DND-41 (cell line): ENCODE data around the gene RYR3.
"Not testable (repeated sequence)": the region's sequence is repeated elsewhere in the genome, so short reads cannot be mapped to it uniquely, and the experiment has no call there.

Experiments
- ATAC-seq: fragments of 200-7000 bp; cut with Tn5 transposase; 3 replicates; pipeline ENCODE4 v1.9.1; 2021; ENCODE audit warnings: low read depth; ENCODE audit not compliant: insufficient read depth
- DNase-seq: peaks from one replicate; pipeline ENCODE4 v3.0.0-alpha.2; 2020
- H2AFZ ChIP-seq: 2 replicates; pipeline ENCODE4 v1.6.0; 2012; ENCODE audit warnings: low read depth, low read length
- H3K27ac ChIP-seq: 2 replicates; pipeline ENCODE4 v1.5.1; 2012; ENCODE audit warnings: low read length, inconsistent platforms
- H3K27me3 ChIP-seq: fragments of 200-600 bp; sonication (generic); 2 replicates; pipeline ENCODE4 v1.6.0; 2012; ENCODE audit warnings: low read length, mild to moderate bottlenecking, inconsistent platforms; ENCODE audit not compliant: insufficient read depth, poor library complexity
- H3K36me3 ChIP-seq: 2 replicates; pipeline ENCODE4 v1.5.1; 2012; ENCODE audit warnings: low read length, inconsistent platforms; ENCODE audit not compliant: insufficient read depth
- H3K4me1 ChIP-seq: 2 replicates; pipeline ENCODE4 v1.5.1; 2012; ENCODE audit warnings: mild to moderate bottlenecking, low read length; ENCODE audit not compliant: insufficient read depth
- H3K4me2 ChIP-seq: 2 replicates; pipeline ENCODE4 v1.6.0; 2012; ENCODE audit warnings: mild to moderate bottlenecking, moderate library complexity, low read length, inconsistent platforms; ENCODE audit not compliant: insufficient read depth
- H3K4me3 ChIP-seq, 2 experiments: fragments of 200-600 bp in 1 of 2; shearing (Covaris generic) in 1 of 2; 2 replicates each; pipeline ENCODE4 v1.5.1; 2012 to 2016; ENCODE audit warnings: inconsistent platforms in 2 of 2, low read length in 2 of 2, mild to moderate bottlenecking in 2 of 2, low read depth in 1 of 2, moderate library complexity in 1 of 2
- H3K79me2 ChIP-seq: 2 replicates; pipeline ENCODE4 v1.6.0; 2012; ENCODE audit warnings: low read length, inconsistent platforms; ENCODE audit not compliant: insufficient read depth
- H3K9ac ChIP-seq: 2 replicates; pipeline ENCODE4 v1.6.0; 2012; ENCODE audit warnings: low read depth, mild to moderate bottlenecking, inconsistent platforms, low read length, moderate library complexity
- H3K9me3 ChIP-seq: 2 replicates; pipeline ENCODE4 v1.5.1; 2012; ENCODE audit warnings: low read length, moderate library complexity, mild to moderate bottlenecking, inconsistent platforms; ENCODE audit not compliant: insufficient read depth, severe bottlenecking
- H4K20me1 ChIP-seq: 2 replicates; pipeline ENCODE4 v1.6.0; 2012; ENCODE audit warnings: low read length; ENCODE audit not compliant: insufficient read depth
- EZH2 ChIP-seq: IDR thresholded peaks from 3 replicates; pipeline ENCODE4 v1.6.1; 2012; ENCODE audit warnings: borderline replicate concordance, low read depth, mild to moderate bottlenecking, moderate library complexity, low read length, inconsistent platforms; ENCODE audit not compliant: severe bottlenecking
- TF ChIP-seq, protein P1 (sequence below): IDR thresholded peaks from 2 replicates; pipeline ENCODE4 v1.5.1; 2012; ENCODE audit warnings: borderline replicate concordance, low read length, moderate library complexity, mild to moderate bottlenecking; ENCODE audit not compliant: poor library complexity, severe bottlenecking; ENCODE audit errors: extremely low read depth

RYR3 gene

DNA sequence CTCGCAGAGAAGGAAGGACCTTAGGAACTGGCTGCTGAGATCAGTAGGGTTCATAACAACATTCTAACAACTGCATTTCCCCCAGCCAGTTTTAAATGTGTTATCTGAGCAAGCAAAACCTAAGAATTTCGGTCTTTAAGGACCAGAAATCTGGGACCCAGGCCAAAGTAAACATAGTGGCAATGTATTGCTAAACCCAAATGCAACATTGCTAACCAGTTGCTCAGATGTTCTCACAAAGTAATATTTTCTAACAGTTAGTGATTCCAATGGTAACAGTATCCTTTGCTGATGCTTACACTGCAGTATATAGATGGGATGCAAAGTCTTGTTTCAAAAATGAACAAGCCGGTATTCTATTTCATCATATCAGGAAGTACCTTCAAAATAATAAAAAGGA, 254.3 kb downstream of the RYR3 start:
- peaks cover 3% of the 10 kb centered on the region for H3K27me3 ChIP-seq
- H3K4me1 ChIP-seq = no peaks in the 10 kb centered on the region
- H3K4me3 ChIP-seq = no peak overlapping the region
- DNase-seq (no peak), ATAC-seq (no peak)
- H4K20me1 ChIP-seq = no peaks in the 10 kb centered on the region
- no peaks in the 10 kb centered on the region for H3K79me2 ChIP-seq
- no peak overlapping the region for H2AFZ ChIP-seq
- H3K27ac ChIP-seq = no peak overlapping the region
- H3K9me3 ChIP-seq = no peaks in the 10 kb centered on the region
- H3K36me3 ChIP-seq = no peaks in the 10 kb centered on the region
- H3K9ac ChIP-seq = no peak overlapping the region
- TF ChIP-seq, protein P1, sequence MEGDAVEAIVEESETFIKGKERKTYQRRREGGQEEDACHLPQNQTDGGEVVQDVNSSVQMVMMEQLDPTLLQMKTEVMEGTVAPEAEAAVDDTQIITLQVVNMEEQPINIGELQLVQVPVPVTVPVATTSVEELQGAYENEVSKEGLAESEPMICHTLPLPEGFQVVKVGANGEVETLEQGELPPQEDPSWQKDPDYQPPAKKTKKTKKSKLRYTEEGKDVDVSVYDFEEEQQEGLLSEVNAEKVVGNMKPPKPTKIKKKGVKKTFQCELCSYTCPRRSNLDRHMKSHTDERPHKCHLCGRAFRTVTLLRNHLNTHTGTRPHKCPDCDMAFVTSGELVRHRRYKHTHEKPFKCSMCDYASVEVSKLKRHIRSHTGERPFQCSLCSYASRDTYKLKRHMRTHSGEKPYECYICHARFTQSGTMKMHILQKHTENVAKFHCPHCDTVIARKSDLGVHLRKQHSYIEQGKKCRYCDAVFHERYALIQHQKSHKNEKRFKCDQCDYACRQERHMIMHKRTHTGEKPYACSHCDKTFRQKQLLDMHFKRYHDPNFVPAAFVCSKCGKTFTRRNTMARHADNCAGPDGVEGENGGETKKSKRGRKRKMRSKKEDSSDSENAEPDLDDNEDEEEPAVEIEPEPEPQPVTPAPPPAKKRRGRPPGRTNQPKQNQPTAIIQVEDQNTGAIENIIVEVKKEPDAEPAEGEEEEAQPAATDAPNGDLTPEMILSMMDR = no peak
- TF ChIP-seq EZH2 = no peak
- no peak overlapping the region for H3K4me2 ChIP-seq

DNA sequence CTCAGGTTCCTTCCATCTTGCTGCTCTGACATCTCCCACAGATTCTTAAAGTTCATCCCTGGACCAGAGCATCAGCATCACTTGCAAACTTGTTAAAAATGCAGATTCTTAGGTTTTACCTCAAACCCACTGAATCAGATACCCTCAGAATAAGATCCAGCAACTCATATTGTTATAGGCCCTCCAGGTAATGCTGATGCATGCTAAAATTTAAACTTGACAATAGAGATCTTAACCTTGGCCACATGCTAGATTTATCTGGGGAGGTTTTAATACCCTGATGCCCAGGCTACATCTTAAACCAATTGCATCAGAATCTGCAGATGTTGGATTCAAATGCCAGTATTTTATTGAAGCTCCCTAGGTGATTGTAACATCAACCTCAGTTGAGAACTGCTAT, 256.9 kb downstream of the RYR3 start:
- H3K27ac ChIP-seq = no peak overlapping the region
- ATAC-seq (no peak), DNase-seq (no peak)
- no peaks in the 10 kb centered on the region for H3K36me3 ChIP-seq
- H4K20me1 ChIP-seq = no peaks in the 10 kb centered on the region
- no peak overlapping the region for H3K4me2 ChIP-seq
- H2AFZ ChIP-seq = no peak overlapping the region
- no peaks in the 10 kb centered on the region for H3K9me3 ChIP-seq
- no peak overlapping the region for H3K9ac ChIP-seq
- H3K4me1 ChIP-seq = no peaks in the 10 kb centered on the region
- TF ChIP-seq, protein P1 = no peak
- no peak for TF ChIP-seq EZH2
- H3K27me3 ChIP-seq = no peaks in the 10 kb centered on the region
- no peaks in the 10 kb centered on the region for H3K79me2 ChIP-seq
- H3K4me3 ChIP-seq = no peak overlapping the region

DNA sequence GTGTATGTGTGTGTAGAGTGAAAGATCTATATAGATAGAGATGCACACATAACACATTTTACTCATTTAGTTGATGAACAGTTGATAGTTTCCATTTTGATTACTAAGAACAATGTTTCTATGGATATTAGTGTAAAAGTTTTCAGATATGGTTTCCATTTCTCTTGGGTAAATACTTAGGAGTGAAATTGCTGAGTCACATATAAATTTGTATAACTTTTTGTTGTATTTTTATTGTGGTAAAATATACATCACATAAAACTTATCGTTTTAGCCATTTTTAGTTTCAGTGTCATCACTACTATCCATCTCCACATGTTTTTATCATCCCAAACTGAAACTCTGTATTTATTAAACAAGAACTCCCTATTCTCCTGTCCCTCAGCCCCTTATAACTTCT, 258.3 kb downstream of the RYR3 start:
- H3K4me1 ChIP-seq = no peaks in the 10 kb centered on the region
- H3K4me2 ChIP-seq = no peak overlapping the region
- H3K4me3 ChIP-seq = no peak overlapping the region
- H4K20me1 ChIP-seq = no peaks in the 10 kb centered on the region
- no peak for ATAC-seq
- H3K9ac ChIP-seq = no peak overlapping the region
- no peak for DNase-seq
- H3K27me3 ChIP-seq = no peaks in the 10 kb centered on the region
- TF ChIP-seq EZH2 = no peak
- TF ChIP-seq, protein P1 = no peak
- no peaks in the 10 kb centered on the region for H3K36me3 ChIP-seq
- H3K9me3 ChIP-seq = no peaks in the 10 kb centered on the region
- H2AFZ ChIP-seq = no peak overlapping the region
- H3K79me2 ChIP-seq = no peaks in the 10 kb centered on the region
- no peak overlapping the region for H3K27ac ChIP-seq

DNA sequence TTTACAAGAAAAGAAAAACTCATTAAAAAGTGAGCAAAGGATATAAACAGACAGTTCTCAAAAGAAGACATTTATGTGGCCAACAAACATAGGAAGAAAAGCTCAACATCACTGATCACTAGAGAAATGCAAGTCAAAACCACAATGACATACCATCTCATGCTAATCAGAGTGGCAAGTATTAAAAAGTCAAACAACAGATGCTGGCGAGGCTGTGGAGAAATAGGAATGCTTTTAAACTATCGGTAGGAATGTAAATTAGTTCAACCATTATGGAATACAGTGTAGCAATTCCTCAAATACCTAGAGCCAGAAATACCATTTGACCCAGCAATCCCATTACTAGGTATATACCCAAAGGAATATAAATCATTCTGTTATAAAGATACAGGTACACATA, 267.1 kb downstream of the RYR3 start:
- not testable (repeated sequence) for ATAC-seq, H3K36me3 ChIP-seq, DNase-seq

More for the DNA sequence above, 267.1 kb downstream of the RYR3 start:
- H3K4me3 ChIP-seq, H3K4me1 ChIP-seq, H2AFZ ChIP-seq, H3K27ac ChIP-seq, H3K9ac ChIP-seq, H3K4me2 ChIP-seq, H4K20me1 ChIP-seq, H3K79me2 ChIP-seq, H3K27me3 ChIP-seq, H3K9me3 ChIP-seq: not testable (repeated sequence)
